GM12891 (cell line): Measurements from ENCODE around the gene ITGB2.
"Not testable (repeated sequence)": the region's sequence is repeated elsewhere in the genome, so short reads cannot be mapped to it uniquely, and the experiment has no call there.

ENCODE experiments used
- PAX5 ChIP-seq: IDR thresholded peaks from 2 replicates; pipeline ENCODE4 v1.6.1; 2011; ENCODE audit warnings: low read length, moderate library complexity, mild to moderate bottlenecking; ENCODE audit not compliant: insufficient read depth, severe bottlenecking
- POLR2A ChIP-seq: IDR thresholded peaks from 2 replicates; pipeline ENCODE4 v1.6.1; 2011; ENCODE audit warnings: low read depth, low read length, control low read depth
- POLR2AphosphoS5 ChIP-seq: IDR thresholded peaks from 2 replicates; pipeline ENCODE4 v1.6.1; 2011; ENCODE audit warnings: low read depth, low read length, control low read depth
- POU2F2 ChIP-seq: IDR thresholded peaks from 2 replicates; pipeline ENCODE4 v1.6.1; 2011; ENCODE audit warnings: low read depth, mild to moderate bottlenecking, control low read depth, low read length, moderate library complexity
- TAF1 ChIP-seq: IDR thresholded peaks from 2 replicates; pipeline ENCODE4 v1.6.1; 2011; ENCODE audit warnings: low read depth, low read length, control low read depth

DNA sequence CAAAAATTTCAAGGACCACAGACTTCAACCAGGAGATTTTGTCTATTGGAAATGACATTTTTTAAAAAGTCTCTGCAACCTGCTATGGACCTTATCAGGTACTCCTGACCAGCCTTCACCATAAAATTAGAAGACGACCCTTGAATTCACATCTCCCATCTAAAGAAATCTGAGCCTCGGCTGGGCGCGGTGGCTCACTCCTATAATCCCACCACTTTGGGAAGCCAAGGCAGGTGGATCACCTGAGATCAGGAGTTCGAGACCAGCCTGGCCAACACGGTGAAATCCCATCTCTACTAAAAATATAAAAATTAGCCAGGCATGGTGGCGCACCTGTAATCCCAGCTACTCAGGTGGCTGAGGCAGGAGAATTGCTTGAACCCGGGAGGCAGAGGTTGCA lies 41.5 kb downstream of the ITGB2 start:
- not testable (repeated sequence) for TF ChIP-seq POLR2A, POLR2AphosphoS5, PAX5, TAF1, POU2F2
